ENCODE data around the gene TUBB4A.

Gene TUBB4A

DNA sequence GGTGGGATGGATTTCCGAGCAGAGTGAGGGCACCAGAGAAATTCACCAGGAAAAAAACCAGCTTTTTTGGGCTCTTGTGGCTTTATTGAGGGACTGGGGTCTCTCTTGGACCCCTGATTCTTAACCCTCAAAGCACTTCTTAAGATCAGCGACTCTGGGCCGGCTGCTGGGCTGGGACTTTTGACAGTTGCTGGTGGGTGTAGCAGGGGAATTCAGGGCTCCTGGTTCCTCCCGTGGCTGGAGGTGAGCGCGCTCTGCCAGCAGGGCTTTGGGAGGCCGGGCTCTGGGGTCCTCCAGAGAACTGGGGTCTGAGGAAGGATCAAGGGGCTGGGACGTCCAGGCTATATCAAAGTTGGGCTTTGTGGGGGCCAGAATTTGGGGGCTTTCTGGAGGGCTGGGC, 34.7 kb downstream of the TUBB4A start:
- ATAC-seq = no peak
- TF ChIP-seq ZC3H10 (CRISPR knock-in tag; IDR thresholded peaks at IDR 0.05) (no peak), GLIS3 (CRISPR knock-in tag; IDR thresholded peaks at IDR 0.05) (no peak), TCF4 (CRISPR knock-in tag; IDR thresholded peaks at IDR 0.05; ENCODE audit: borderline replicate concordance) (no peak), RARB (CRISPR knock-in tag; IDR thresholded peaks at IDR 0.05) (no peak), OSR1 (CRISPR knock-in tag; IDR thresholded peaks at IDR 0.05) (no peak), ISL1 (CRISPR knock-in tag; IDR thresholded peaks at IDR 0.05) (no peak), ZFP30 (CRISPR knock-in tag; IDR thresholded peaks at IDR 0.05) (no peak), SNAI2 (CRISPR knock-in tag; IDR thresholded peaks at IDR 0.05) (no peak), CSDC2 (CRISPR knock-in tag; IDR thresholded peaks at IDR 0.05) (no peak), TOX (CRISPR knock-in tag; IDR thresholded peaks at IDR 0.05; ENCODE audit: borderline replicate concordance) (no peak), ESRRG (CRISPR knock-in tag; IDR thresholded peaks at IDR 0.05) (no peak)
- TF ChIP-seq, protein P1, sequence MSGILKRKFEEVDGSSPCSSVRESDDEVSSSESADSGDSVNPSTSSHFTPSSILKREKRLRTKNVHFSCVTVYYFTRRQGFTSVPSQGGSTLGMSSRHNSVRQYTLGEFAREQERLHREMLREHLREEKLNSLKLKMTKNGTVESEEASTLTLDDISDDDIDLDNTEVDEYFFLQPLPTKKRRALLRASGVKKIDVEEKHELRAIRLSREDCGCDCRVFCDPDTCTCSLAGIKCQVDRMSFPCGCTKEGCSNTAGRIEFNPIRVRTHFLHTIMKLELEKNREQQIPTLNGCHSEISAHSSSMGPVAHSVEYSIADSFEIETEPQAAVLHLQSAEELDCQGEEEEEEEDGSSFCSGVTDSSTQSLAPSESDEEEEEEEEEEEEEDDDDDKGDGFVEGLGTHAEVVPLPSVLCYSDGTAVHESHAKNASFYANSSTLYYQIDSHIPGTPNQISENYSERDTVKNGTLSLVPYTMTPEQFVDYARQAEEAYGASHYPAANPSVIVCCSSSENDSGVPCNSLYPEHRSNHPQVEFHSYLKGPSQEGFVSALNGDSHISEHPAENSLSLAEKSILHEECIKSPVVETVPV (CRISPR knock-in tag; IDR thresholded peaks at IDR 0.05) = no peak
- TF ChIP-seq, protein P2, sequence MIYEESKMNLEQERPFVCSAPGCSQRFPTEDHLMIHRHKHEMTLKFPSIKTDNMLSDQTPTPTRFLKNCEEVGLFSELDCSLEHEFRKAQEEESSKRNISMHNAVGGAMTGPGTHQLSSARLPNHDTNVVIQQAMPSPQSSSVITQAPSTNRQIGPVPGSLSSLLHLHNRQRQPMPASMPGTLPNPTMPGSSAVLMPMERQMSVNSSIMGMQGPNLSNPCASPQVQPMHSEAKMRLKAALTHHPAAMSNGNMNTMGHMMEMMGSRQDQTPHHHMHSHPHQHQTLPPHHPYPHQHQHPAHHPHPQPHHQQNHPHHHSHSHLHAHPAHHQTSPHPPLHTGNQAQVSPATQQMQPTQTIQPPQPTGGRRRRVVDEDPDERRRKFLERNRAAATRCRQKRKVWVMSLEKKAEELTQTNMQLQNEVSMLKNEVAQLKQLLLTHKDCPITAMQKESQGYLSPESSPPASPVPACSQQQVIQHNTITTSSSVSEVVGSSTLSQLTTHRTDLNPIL (CRISPR knock-in tag; IDR thresholded peaks at IDR 0.05; ENCODE audit: low read depth) = no peak
- TF ChIP-seq, protein P3, sequence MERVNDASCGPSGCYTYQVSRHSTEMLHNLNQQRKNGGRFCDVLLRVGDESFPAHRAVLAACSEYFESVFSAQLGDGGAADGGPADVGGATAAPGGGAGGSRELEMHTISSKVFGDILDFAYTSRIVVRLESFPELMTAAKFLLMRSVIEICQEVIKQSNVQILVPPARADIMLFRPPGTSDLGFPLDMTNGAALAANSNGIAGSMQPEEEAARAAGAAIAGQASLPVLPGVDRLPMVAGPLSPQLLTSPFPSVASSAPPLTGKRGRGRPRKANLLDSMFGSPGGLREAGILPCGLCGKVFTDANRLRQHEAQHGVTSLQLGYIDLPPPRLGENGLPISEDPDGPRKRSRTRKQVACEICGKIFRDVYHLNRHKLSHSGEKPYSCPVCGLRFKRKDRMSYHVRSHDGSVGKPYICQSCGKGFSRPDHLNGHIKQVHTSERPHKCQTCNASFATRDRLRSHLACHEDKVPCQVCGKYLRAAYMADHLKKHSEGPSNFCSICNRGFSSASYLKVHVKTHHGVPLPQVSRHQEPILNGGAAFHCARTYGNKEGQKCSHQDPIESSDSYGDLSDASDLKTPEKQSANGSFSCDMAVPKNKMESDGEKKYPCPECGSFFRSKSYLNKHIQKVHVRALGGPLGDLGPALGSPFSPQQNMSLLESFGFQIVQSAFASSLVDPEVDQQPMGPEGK (CRISPR knock-in tag; IDR thresholded peaks at IDR 0.05; ENCODE audit: borderline replicate concordance) = no peak

DNA sequence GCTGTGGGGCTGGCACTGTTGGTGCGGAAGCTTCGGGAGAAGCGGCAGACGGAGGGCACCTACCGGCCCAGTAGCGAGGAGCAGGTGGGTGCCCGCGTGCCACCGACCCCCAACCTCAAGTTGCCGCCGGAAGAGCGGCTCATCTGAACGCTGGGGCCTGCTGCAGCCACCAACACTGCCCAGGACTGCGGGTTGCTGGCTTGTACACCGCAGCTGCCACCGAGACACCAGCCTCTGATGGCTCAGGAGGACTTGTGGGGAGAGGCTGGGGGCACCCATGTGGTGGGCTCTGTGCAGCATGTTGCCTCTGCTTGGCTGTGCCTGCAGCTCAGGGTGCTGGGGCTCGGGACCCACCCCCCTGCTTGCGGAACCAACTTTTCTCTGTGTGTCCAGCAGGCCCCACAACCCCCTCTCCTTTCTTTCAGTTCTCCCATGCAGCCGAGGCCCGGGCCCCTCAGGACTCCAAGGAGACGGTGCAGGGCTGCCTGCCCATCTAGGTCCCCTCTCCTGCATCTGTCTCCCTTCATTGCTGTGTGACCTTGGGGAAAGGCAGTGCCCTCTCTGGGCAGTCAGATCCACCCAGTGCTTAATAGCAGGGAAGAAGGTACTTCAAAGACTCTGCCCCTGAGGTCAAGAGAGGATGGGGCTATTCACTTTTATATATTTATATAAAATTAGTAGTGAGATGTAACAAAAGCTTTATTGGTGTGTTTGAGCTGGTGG, 35.4 kb downstream of the TUBB4A start:
- no peak for TF ChIP-seq ZNF8 (CRISPR knock-in tag; IDR thresholded peaks at IDR 0.05)
- TF ChIP-seq, protein P1 (CRISPR knock-in tag; IDR thresholded peaks at IDR 0.05) = no peak
- TF ChIP-seq, protein P4, sequence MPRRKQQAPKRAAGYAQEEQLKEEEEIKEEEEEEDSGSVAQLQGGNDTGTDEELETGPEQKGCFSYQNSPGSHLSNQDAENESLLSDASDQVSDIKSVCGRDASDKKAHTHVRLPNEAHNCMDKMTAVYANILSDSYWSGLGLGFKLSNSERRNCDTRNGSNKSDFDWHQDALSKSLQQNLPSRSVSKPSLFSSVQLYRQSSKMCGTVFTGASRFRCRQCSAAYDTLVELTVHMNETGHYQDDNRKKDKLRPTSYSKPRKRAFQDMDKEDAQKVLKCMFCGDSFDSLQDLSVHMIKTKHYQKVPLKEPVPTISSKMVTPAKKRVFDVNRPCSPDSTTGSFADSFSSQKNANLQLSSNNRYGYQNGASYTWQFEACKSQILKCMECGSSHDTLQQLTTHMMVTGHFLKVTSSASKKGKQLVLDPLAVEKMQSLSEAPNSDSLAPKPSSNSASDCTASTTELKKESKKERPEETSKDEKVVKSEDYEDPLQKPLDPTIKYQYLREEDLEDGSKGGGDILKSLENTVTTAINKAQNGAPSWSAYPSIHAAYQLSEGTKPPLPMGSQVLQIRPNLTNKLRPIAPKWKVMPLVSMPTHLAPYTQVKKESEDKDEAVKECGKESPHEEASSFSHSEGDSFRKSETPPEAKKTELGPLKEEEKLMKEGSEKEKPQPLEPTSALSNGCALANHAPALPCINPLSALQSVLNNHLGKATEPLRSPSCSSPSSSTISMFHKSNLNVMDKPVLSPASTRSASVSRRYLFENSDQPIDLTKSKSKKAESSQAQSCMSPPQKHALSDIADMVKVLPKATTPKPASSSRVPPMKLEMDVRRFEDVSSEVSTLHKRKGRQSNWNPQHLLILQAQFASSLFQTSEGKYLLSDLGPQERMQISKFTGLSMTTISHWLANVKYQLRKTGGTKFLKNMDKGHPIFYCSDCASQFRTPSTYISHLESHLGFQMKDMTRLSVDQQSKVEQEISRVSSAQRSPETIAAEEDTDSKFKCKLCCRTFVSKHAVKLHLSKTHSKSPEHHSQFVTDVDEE (CRISPR knock-in tag; IDR thresholded peaks at IDR 0.05) = no peak
- no peak for TF ChIP-seq OSR1 (CRISPR knock-in tag; IDR thresholded peaks at IDR 0.05)
- TF ChIP-seq, protein P3 (CRISPR knock-in tag; IDR thresholded peaks at IDR 0.05; ENCODE audit: borderline replicate concordance) = no peak
- TF ChIP-seq PPARA (CRISPR knock-in tag; IDR thresholded peaks at IDR 0.05; ENCODE audit: borderline replicate concordance) = no peak
- no peak for TF ChIP-seq ISL1 (CRISPR knock-in tag; IDR thresholded peaks at IDR 0.05)
- no peak for TF ChIP-seq ZNF565 (CRISPR knock-in tag; conservative IDR thresholded peaks at IDR 0.05; ENCODE audit: low read depth)
- no peak for TF ChIP-seq ESRRG (CRISPR knock-in tag; IDR thresholded peaks at IDR 0.05)
- no peak for TF ChIP-seq TCF4 (CRISPR knock-in tag; IDR thresholded peaks at IDR 0.05; ENCODE audit: borderline replicate concordance)
- ATAC-seq = no peak

Data from SK-N-SH treated with all-trans-retinoic acid at 6 μM for 48 hours (cell line).